B cell (primary cell): Measurements from ENCODE around the gene PRELID1. TPM values are rescaled to one million over a fixed set of nuclear protein-coding genes. Genes with fewer than 3 reads are reported as not detected.

Source experiments
- ATAC-seq: fragments of 200-7000 bp; cut with Tn5 transposase; one replicate; pipeline ENCODE4 v1.10.0; 2021; ENCODE audit warnings: low read depth, mild to moderate bottlenecking, moderate number of reproducible peaks, moderate library complexity
- CTCF ChIA-PET: fragments of 350-600 bp; sonication (Branson Sonifier 250); formaldehyde crosslinking; loops from one replicate; lab custom pipeline; 2021; ENCODE audit warnings: antibody characterized with exemption, inconsistent platforms; lab: Charles Lee
- POLR2A ChIA-PET: fragments of 350-600 bp; sonication (Branson Sonifier 250); formaldehyde crosslinking; loops from one replicate; lab custom pipeline; 2021; ENCODE audit warnings: antibody characterized with exemption; lab: Charles Lee
- DNase-seq: peaks from one replicate; pipeline ENCODE4 v3.0.0; 2013
- H2AFZ ChIP-seq: 2 replicates; pipeline ENCODE4 v1.6.1; 2012; ENCODE audit warnings: mild to moderate bottlenecking, low read depth, low read length; ENCODE audit not compliant: insufficient read depth, poor library complexity, severe bottlenecking
- H3K27ac ChIP-seq, 2 donors: 1 replicate in 1 of 2; 2 replicates in 1 of 2; pipeline ENCODE4 v1.5.1; 2012 to 2013; ENCODE audit warnings: low read length in 2 of 2, mild to moderate bottlenecking in 2 of 2, moderate library complexity in 1 of 2
- H3K27me3 ChIP-seq, 4 experiments: fragments of 200-600 bp in 1 of 4; sonication (generic) in 1 of 4; replicated peaks in 1 of 4; 1 replicate in 2 of 4; 2 replicates in 2 of 4; pipeline versions ENCODE4 v1.6.1 to v1.7.0; 2013 to 2016; ENCODE audit warnings: low read length in 3 of 4, mild to moderate bottlenecking in 2 of 4, mixed read lengths in 1 of 4, moderate library complexity in 1 of 4; ENCODE audit not compliant: insufficient read depth in 4 of 4, control insufficient read depth in 3 of 4; ENCODE audit errors: control extremely low read depth in 1 of 4
- H3K36me3 ChIP-seq, 2 experiments: replicated peaks in 1 of 2; 1 replicate in 1 of 2; 2 replicates in 1 of 2; pipeline versions ENCODE4 v1.6.1 to v1.7.1; 2013; ENCODE audit warnings: low read length in 1 of 2; ENCODE audit not compliant: insufficient read depth in 2 of 2, control insufficient read depth in 1 of 2; ENCODE audit errors: control extremely low read depth in 1 of 2, extremely low read depth in 1 of 2
- H3K4me1 ChIP-seq, 2 donors: fragments of 200-600 bp in 1 of 2; sonication (generic) in 1 of 2; 1 replicate in 1 of 2; 2 replicates in 1 of 2; pipeline versions ENCODE4 v1.5.1 to v1.6.1; 2013 to 2017; ENCODE audit warnings: low read length in 2 of 2; ENCODE audit not compliant: control insufficient read depth in 2 of 2, insufficient read depth in 2 of 2
- H3K4me2 ChIP-seq: replicated peaks from 2 replicates; pipeline ENCODE3; 2012; ENCODE audit warnings: mild to moderate bottlenecking, low read depth, low read length; ENCODE audit not compliant: poor library complexity, severe bottlenecking
- H3K4me3 ChIP-seq, 5 experiments: fragments of 200-600 bp in 1 of 5; sonication (generic) in 1 of 5; 1 replicate in 3 of 5; 2 replicates in 2 of 5; pipeline versions ENCODE4 v1.5.1 to v1.7.0; 2011 to 2016; ENCODE audit warnings: low read length in 4 of 5, mild to moderate bottlenecking in 4 of 5, low read depth in 2 of 5, control low read depth in 1 of 5, moderate library complexity in 1 of 5; ENCODE audit not compliant: insufficient read depth in 1 of 5; ENCODE audit errors: control extremely low read depth in 1 of 5, extremely low read depth in 1 of 5
- H3K79me2 ChIP-seq: fragments of 200-600 bp; sonication (generic); one replicate; pipeline ENCODE4 v1.6.0; 2016; ENCODE audit warnings: low read length; ENCODE audit not compliant: control insufficient read depth, insufficient read depth
- H3K9ac ChIP-seq: fragments of 200-600 bp; sonication (generic); 2 replicates; pipeline ENCODE4 v1.6.1; 2017; ENCODE audit warnings: mild to moderate bottlenecking, low read length, moderate library complexity
- H3K9me3 ChIP-seq, 3 donors: one replicate each; pipeline versions ENCODE4 v1.6.1 to v1.7.1; 2013; ENCODE audit warnings: low read length in 2 of 3; ENCODE audit not compliant: control insufficient read depth in 2 of 3, insufficient read depth in 1 of 3; ENCODE audit errors: control extremely low read depth in 1 of 3
- H4K20me1 ChIP-seq: 2 replicates; pipeline ENCODE4 v1.6.0; 2012; ENCODE audit warnings: mild to moderate bottlenecking, low read length; ENCODE audit not compliant: insufficient read depth, control insufficient read depth, poor library complexity, severe bottlenecking
- H3K27ac Mint-ChIP-seq: one replicate; pipeline ENCODE4 v1.8.0; 2021; ENCODE audit warnings: mixed read lengths
- H3K27me3 Mint-ChIP-seq: one replicate; pipeline ENCODE4 v1.8.0; 2021; ENCODE audit warnings: mixed read lengths
- H3K4me1 Mint-ChIP-seq: one replicate; pipeline ENCODE4 v1.8.0; 2021; ENCODE audit warnings: mixed read lengths
- H3K4me3 Mint-ChIP-seq: one replicate; pipeline ENCODE4 v1.8.0; 2021; ENCODE audit warnings: mixed read lengths
- H3K9me3 Mint-ChIP-seq: one replicate; pipeline ENCODE4 v1.8.0; 2022; ENCODE audit warnings: mixed read lengths; ENCODE audit not compliant: insufficient read depth
- CTCF ChIP-seq: fragments of 200-600 bp; IDR thresholded peaks from one replicate; pipeline ENCODE4 v1.8.0; 2022; ENCODE audit warnings: antibody characterized with exemption, mild to moderate bottlenecking
- EZH2 ChIP-seq: IDR thresholded peaks from 2 replicates; pipeline ENCODE4 v1.6.1; 2012; ENCODE audit warnings: borderline replicate concordance, low read depth, mild to moderate bottlenecking, moderate library complexity, low read length; ENCODE audit not compliant: insufficient read depth, poor library complexity, severe bottlenecking
- WGBS: methylation state at CpG from one replicate; pipeline ENCODE4 v1.1.5; 2013; ENCODE audit warnings: missing lambda C conversion rate; ENCODE audit not compliant: insufficient coverage; 5-methylcytosine and 5-hydroxymethylcytosine counted together
- intact Hi-C: fragments of 100-400 bp; cut with micrococcal nuclease; formaldehyde crosslinking; loops from one replicate; pipeline ENCODE4 v1.10.0; 2022
- polyA plus RNA-seq: library from polyadenylated mRNA; depleted of rRNA; stranded (reverse); fragments of >200 nt; gene quantifications from 2 replicates; pipeline ENCODE4 v1.2.3, GENCODE V29; 2012
- total RNA-seq, 2 donors: library from RNA; stranded (reverse); fragments of 120-200 nt in 1 of 2; gene quantifications; 1 replicate in 1 of 2; 2 replicates in 1 of 2; pipeline versions ENCODE4 v1.2.3 to v1.2.4, GENCODE V29; 2013 to 2022

PRELID1 gene
- total and polyA plus RNA-seq, 2 donors (not counting 1 experiment from before 2014, with no cell fraction given) = 71.7 to 86.8 TPM

- Histone ChIP-seq H3K27me3 (no peaks in the 10 kb centered on the region), H3K4me3 (no peak overlapping the region), H3K9ac (no peak overlapping the region), H3K36me3 (peaks cover 3 to 14% of the 10 kb centered on the region in 2 experiments), H3K79me2 (peaks cover 39% of the 10 kb centered on the region), H2AFZ (no peak overlapping the region), H3K4me1 (peaks cover 41 to 48% of the 10 kb centered on the region in 2 donors), H4K20me1 (peaks cover 18% of the 10 kb centered on the region), H3K4me2 (no peak overlapping the region), H3K9me3 (no peaks in the 10 kb centered on the region), H3K27ac (no peak overlapping the region)
- intact Hi-C loops = loop anchor here (2.0 kb wide), 1 partner anchor 240 kb away; the partner anchor contains the start of gene TMED9
- ChIA-PET CTCF (interaction anchor here (0.7 to 7.2 kb wide), 5 partner anchors 8 to 246 kb away, joined by 3 to 60 read pairs (median 4); no protein-coding TSS in a partner anchor), POLR2A (interaction anchor here (0.8 kb wide), 1 partner anchor 24 kb away, joined by 5 read pairs; no protein-coding TSS in a partner anchor)
- H3K27ac Mint-ChIP-seq = no peak overlapping the region
- H3K27me3 Mint-ChIP-seq = no peaks in the 10 kb centered on the region
- DNase-seq (peak; percentile 17), ATAC-seq (no peak)
- WGBS = no CpG with 5 or more reads among the region's 5 CpGs
- peak overlapping the region; percentile 13 for H3K4me3 Mint-ChIP-seq
- TF ChIP-seq CTCF (no peak), EZH2 (no peak)
- no peaks in the 10 kb centered on the region for H3K9me3 Mint-ChIP-seq
- peaks cover 64% of the 10 kb centered on the region for H3K4me1 Mint-ChIP-seq
These were observed 49.5 kb downstream of the PRELID1 start for GRCh38 chr5:177353093-177353492.

- Mint-ChIP-seq H3K9me3 (no peaks in the 10 kb centered on the region), H3K4me3 (peak overlapping the region; percentile 0), H3K4me1 (peaks cover 70% of the 10 kb centered on the region), H3K27ac (peak overlapping the region; percentile 33), H3K27me3 (no peaks in the 10 kb centered on the region)
- no peak overlapping the region for H2AFZ ChIP-seq
- H3K4me3 ChIP-seq = no peak overlapping the region
- H3K4me1 ChIP-seq = peaks cover 47 to 56% of the 10 kb centered on the region in 2 donors
- intact Hi-C loops = no loop called here
- peaks cover 39% of the 10 kb centered on the region for H3K79me2 ChIP-seq
- H3K27ac ChIP-seq = no peak overlapping the region
- no peaks in the 10 kb centered on the region for H3K27me3 ChIP-seq
- H3K4me2 ChIP-seq = no peak overlapping the region
- 100% methylated on average over 2 of the region's 3 CpGs for WGBS
- ChIA-PET POLR2A (interaction anchor here (0.6 kb wide), 1 partner anchor 760 kb away, joined by 3 read pairs; no protein-coding TSS in a partner anchor), CTCF (interaction anchor here (0.9 to 7.2 kb wide), 2 partner anchors 17 to 767 kb away, joined by 3 to 60 read pairs; no protein-coding TSS in a partner anchor)
- peaks cover 3 to 13% of the 10 kb centered on the region in 2 experiments for H3K36me3 ChIP-seq
- no peaks in the 10 kb centered on the region for H3K9me3 ChIP-seq
- ATAC-seq (no peak), DNase-seq (no peak)
- H3K9ac ChIP-seq = no peak overlapping the region
- TF ChIP-seq EZH2 = no peak
- TF ChIP-seq CTCF = no peak
- peaks cover 24% of the 10 kb centered on the region for H4K20me1 ChIP-seq
These were observed 50.7 kb downstream of the PRELID1 start for GRCh38 chr5:177354256-177354655.
